ENCODE data around the gene ARHGAP15.

The ARHGAP15 gene

DNA sequence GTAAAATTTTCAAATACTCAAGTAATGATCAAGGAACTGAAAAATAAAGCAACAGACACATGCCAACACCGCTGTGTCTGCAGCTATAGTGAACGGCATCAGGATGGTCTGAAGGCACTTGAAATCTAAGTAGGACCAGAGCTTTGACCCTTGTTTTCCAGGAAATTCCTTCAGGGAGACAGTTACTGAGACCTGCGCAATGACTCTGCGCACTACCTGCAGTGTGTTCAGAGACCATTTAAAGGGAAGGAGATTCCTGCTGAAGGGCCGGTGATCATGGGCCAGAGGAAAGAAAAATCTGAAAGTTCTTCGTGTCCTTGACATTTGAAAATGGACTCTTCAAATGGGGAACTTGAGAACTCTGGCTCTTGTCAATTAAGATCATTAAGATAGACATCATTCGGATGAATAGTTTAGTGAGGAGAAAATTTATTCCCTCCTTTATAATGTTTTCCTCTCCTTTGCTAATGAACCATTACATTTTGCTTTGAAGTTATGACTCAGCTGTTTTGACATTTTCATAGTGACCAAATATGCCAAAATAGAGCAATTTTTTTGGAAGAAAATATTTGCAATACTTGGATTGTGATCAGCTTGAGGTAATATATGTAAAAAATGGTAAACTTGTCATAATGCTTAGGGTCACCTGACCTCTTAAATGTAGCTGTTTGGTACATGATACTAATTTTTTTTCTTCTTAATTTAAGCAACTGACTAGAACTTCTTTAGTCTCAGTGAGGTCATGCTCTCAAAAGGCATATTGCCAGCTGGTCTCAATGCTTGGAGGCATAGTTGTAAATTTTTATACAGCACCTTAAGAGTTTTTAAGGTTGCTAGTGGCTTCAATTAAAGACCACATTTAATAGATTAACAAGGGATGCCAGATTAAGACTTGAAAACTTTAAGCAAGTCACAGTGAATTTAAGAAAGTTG, 329.3 kb downstream of the ARHGAP15 start:
- TF ChIP-seq, protein P1, sequence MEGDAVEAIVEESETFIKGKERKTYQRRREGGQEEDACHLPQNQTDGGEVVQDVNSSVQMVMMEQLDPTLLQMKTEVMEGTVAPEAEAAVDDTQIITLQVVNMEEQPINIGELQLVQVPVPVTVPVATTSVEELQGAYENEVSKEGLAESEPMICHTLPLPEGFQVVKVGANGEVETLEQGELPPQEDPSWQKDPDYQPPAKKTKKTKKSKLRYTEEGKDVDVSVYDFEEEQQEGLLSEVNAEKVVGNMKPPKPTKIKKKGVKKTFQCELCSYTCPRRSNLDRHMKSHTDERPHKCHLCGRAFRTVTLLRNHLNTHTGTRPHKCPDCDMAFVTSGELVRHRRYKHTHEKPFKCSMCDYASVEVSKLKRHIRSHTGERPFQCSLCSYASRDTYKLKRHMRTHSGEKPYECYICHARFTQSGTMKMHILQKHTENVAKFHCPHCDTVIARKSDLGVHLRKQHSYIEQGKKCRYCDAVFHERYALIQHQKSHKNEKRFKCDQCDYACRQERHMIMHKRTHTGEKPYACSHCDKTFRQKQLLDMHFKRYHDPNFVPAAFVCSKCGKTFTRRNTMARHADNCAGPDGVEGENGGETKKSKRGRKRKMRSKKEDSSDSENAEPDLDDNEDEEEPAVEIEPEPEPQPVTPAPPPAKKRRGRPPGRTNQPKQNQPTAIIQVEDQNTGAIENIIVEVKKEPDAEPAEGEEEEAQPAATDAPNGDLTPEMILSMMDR (IDR thresholded peaks at IDR 0.05; ENCODE audit: low read depth, low read length) = no peak
- H3K4me3 ChIP-seq (ENCODE audit: low read depth, low read length) = no peak overlapping the region
- H3K4me1 ChIP-seq = no peaks in the 10 kb centered on the region
- no peak for DNase-seq
- no peaks in the 10 kb centered on the region for H3K9me3 ChIP-seq
- H3K36me3 ChIP-seq = no peaks in the 10 kb centered on the region
- no peaks in the 10 kb centered on the region for H3K27me3 ChIP-seq

- TF ChIP-seq, protein P1 (IDR thresholded peaks at IDR 0.05; ENCODE audit: low read depth, low read length) = no peak
- Histone ChIP-seq H3K36me3 (no peaks in the 10 kb centered on the region), H3K4me1 (no peaks in the 10 kb centered on the region), H3K4me3 (ENCODE audit: low read depth, low read length) (no peak overlapping the region), H3K9me3 (no peaks in the 10 kb centered on the region), H3K27me3 (no peaks in the 10 kb centered on the region)
- DNase-seq = no peak
Observed at GRCh38 chr2:143460382-143460781, 331.2 kb downstream of the ARHGAP15 start.

GRCh38 chr2:143463719-143464118, 334.5 kb downstream of the ARHGAP15 start:
- DNase-seq = no peak
- H3K4me1 ChIP-seq = no peaks in the 10 kb centered on the region
- H3K36me3 ChIP-seq = no peaks in the 10 kb centered on the region
- H3K4me3 ChIP-seq (ENCODE audit: low read depth, low read length) = no peak overlapping the region
- TF ChIP-seq, protein P1 (IDR thresholded peaks at IDR 0.05; ENCODE audit: low read depth, low read length) = no peak
- no peaks in the 10 kb centered on the region for H3K27me3 ChIP-seq
- no peaks in the 10 kb centered on the region for H3K9me3 ChIP-seq

- no peak for DNase-seq
- Histone ChIP-seq H3K4me1 (no peaks in the 10 kb centered on the region), H3K27me3 (no peaks in the 10 kb centered on the region), H3K9me3 (no peaks in the 10 kb centered on the region), H3K36me3 (no peaks in the 10 kb centered on the region), H3K4me3 (ENCODE audit: low read depth, low read length) (no peak overlapping the region)
- TF ChIP-seq, protein P1 (IDR thresholded peaks at IDR 0.05; ENCODE audit: low read depth, low read length) = no peak
Observed at GRCh38 chr2:143466391-143466790, 337.2 kb downstream of the ARHGAP15 start.

GRCh38 chr2:143467011-143467410, 337.8 kb downstream of the ARHGAP15 start:
- H3K4me3 ChIP-seq (ENCODE audit: low read depth, low read length) = no peak overlapping the region
- H3K4me1 ChIP-seq = no peaks in the 10 kb centered on the region
- no peaks in the 10 kb centered on the region for H3K9me3 ChIP-seq
- no peaks in the 10 kb centered on the region for H3K36me3 ChIP-seq
- no peak for DNase-seq
- H3K27me3 ChIP-seq = no peaks in the 10 kb centered on the region
- TF ChIP-seq, protein P1 (IDR thresholded peaks at IDR 0.05; ENCODE audit: low read depth, low read length) = no peak

DNA sequence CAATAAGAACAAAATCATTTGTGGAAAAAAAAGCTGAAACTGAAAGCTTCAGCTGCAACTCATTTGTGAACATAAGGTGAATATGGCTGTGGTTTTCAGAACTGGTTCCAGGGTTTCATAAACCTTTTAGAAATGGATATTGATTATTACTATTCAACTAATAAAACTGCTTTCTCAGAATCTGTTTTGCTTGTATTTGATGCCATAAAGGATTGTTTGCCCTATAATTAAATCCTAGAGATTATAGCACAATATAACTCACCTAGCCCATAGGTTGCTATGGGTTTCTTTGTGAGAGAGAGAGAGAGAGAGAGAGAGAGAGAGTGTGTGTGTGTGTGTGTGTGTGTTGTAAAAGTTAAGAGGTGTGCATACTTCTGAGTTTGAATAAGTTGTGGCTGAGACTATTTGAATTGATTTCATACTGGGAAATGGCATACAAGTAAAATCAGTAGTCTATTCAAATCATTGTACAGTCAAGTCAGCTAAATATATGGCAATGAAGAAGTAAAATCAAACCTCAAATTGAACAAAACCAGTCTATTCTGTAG, 339.2 kb downstream of the ARHGAP15 start:
- no peak for DNase-seq
- no peaks in the 10 kb centered on the region for H3K36me3 ChIP-seq
- no peaks in the 10 kb centered on the region for H3K27me3 ChIP-seq
- no peaks in the 10 kb centered on the region for H3K9me3 ChIP-seq
- no peaks in the 10 kb centered on the region for H3K4me1 ChIP-seq
- H3K4me3 ChIP-seq (ENCODE audit: low read depth, low read length) = no peak overlapping the region
- TF ChIP-seq, protein P1 (IDR thresholded peaks at IDR 0.05; ENCODE audit: low read depth, low read length) = no peak
